K562 (cell line): ENCODE measurements around the gene CACNA2D2. TPM values are rescaled to one million over a fixed set of nuclear protein-coding genes. Genes with fewer than 3 reads are reported as not detected.

Experiments used
- ATAC-seq: fragments of 200-7000 bp; cut with Tn5 transposase; 3 replicates; pipeline ENCODE4 v1.9.1; 2020; ENCODE audit warnings: moderate library complexity
- BruUV-seq: library from RNA; stranded (reverse); fragments of 400-500 nt; replicated peaks from 2 replicates; lab custom pipeline; 2021; lab: Mats Ljungman, UMichigan
- CTCF ChIA-PET: fragments of 300-600 bp; formaldehyde crosslinking; extraction: SDS; loops from one replicate; lab custom pipeline; 2021; ENCODE audit warnings: low intra/inter-chr PET ratio; lab: Yijun Ruan, JAX
- POLR2A ChIA-PET: fragments of 300-600, 350-650 bp; sonication (Branson Sonifier 250); formaldehyde crosslinking; extraction: SDS; loops from one replicate; lab custom pipeline; 2021; ENCODE audit warnings: antibody characterized with exemption, inconsistent platforms; lab: Yijun Ruan, JAX
- DNase-seq, 4 experiments: peaks; one replicate each; pipeline versions ENCODE4 v3.0.0 to v3.0.0-alpha.2; 2011 to 2018; ENCODE audit warnings: low spot score in 3 of 4, mixed read lengths in 3 of 4; ENCODE audit errors: extremely low read depth in 1 of 4
- FAIRE-seq: peaks from 2 replicates; lab custom pipeline; 2011; peaks lifted over from hg19 to GRCh38; lab: Jason Lieb, UNC
- H2AFZ ChIP-seq: 2 replicates; pipeline ENCODE4 v1.6.0; 2011; ENCODE audit warnings: low read depth, low read length, control low read depth, inconsistent platforms
- H3K27ac ChIP-seq: fragments of 200-600 bp; 3 replicates; pipeline ENCODE4 v1.8.0; 2011; ENCODE audit warnings: low read depth, mild to moderate bottlenecking, control low read depth, inconsistent platforms, low read length, moderate library complexity, mixed read lengths; ENCODE audit errors: extremely low read depth
- H3K27me3 ChIP-seq, 2 experiments: fragments of 300-600 bp in 1 of 2; 2 replicates in 1 of 2; 3 replicates in 1 of 2; pipeline versions ENCODE4 v1.6.0 to v1.8.0; 2011; ENCODE audit warnings: inconsistent platforms in 2 of 2, low read length in 2 of 2, mild to moderate bottlenecking in 1 of 2, mixed read lengths in 1 of 2, moderate library complexity in 1 of 2; ENCODE audit not compliant: control insufficient read depth in 2 of 2, insufficient read depth in 2 of 2
- H3K36me3 ChIP-seq: fragments of 300-600 bp; 3 replicates; pipeline ENCODE4 v1.8.0; 2011; ENCODE audit warnings: mild to moderate bottlenecking, low read length, inconsistent platforms; ENCODE audit not compliant: control insufficient read depth, insufficient read depth
- H3K4me1 ChIP-seq, 2 experiments: fragments of 200-600 bp in 1 of 2; replicated peaks in 1 of 2; 2 replicates in 1 of 2; 3 replicates in 1 of 2; pipeline versions ENCODE4 v1.5.1 to v1.8.0; 2011; ENCODE audit warnings: inconsistent platforms in 2 of 2, low read length in 2 of 2, mild to moderate bottlenecking in 1 of 2, mixed read lengths in 1 of 2, moderate library complexity in 1 of 2; ENCODE audit not compliant: control insufficient read depth in 2 of 2, insufficient read depth in 2 of 2
- H3K4me2 ChIP-seq: 2 replicates; pipeline ENCODE4 v1.6.1; 2011; ENCODE audit warnings: low read length, control low read depth, inconsistent platforms, mixed read lengths; ENCODE audit not compliant: insufficient read depth
- H3K4me3 ChIP-seq: fragments of 200-600 bp; sonication (generic), shearing (Covaris generic); 2 replicates; pipeline ENCODE4 v1.5.1; 2016; ENCODE audit warnings: control low read depth, inconsistent platforms
- H3K79me2 ChIP-seq: fragments of 200-600 bp; 3 replicates; pipeline ENCODE4 v1.8.0; 2011; ENCODE audit warnings: low read length, inconsistent platforms; ENCODE audit not compliant: control insufficient read depth, insufficient read depth
- H3K9ac ChIP-seq, 2 experiments: 2 replicates each; pipeline versions ENCODE4 v1.6.0 to v1.6.1; 2011; ENCODE audit warnings: low read depth in 2 of 2, low read length in 2 of 2, control low read depth in 1 of 2, inconsistent platforms in 1 of 2, mild to moderate bottlenecking in 1 of 2, mixed read lengths in 1 of 2; ENCODE audit not compliant: insufficient read depth in 1 of 2
- H3K9me1 ChIP-seq: one replicate; pipeline ENCODE4 v1.6.0; 2011; ENCODE audit warnings: inconsistent platforms, mild to moderate bottlenecking, low read length, moderate library complexity; ENCODE audit not compliant: control insufficient read depth, insufficient read depth
- H3K9me3 ChIP-seq: replicated peaks from 2 replicates; pipeline ENCODE4 v1.5.1; 2011; ENCODE audit warnings: low read depth, low read length, inconsistent platforms; ENCODE audit not compliant: control insufficient read depth, insufficient read depth
- H4K20me1 ChIP-seq: replicated peaks from 2 replicates; pipeline ENCODE4 v1.6.1; 2011; ENCODE audit warnings: low read length, inconsistent platforms, mixed read lengths; ENCODE audit not compliant: control insufficient read depth, insufficient read depth
- GATAD2A ChIP-seq: fragments of 450-650 bp; IDR thresholded peaks from 2 replicates; pipeline ENCODE4 v1.6.1; 2017
- MEIS2 ChIP-seq: fragments of 450-650 bp; IDR thresholded peaks from 2 replicates; pipeline ENCODE4 v1.6.1; 2014; ENCODE audit warnings: mild to moderate bottlenecking; ENCODE audit not compliant: partially characterized antibody
- NFXL1 ChIP-seq: fragments of 450-650 bp; formaldehyde crosslinking; IDR thresholded peaks from 2 replicates; pipeline ENCODE4 v1.4.0; 2021; ENCODE audit warnings: mild to moderate bottlenecking
- POLR3A ChIP-seq: IDR thresholded peaks from 2 replicates; pipeline ENCODE4 v1.6.1; 2011; ENCODE audit warnings: borderline replicate concordance, mild to moderate bottlenecking, moderate library complexity; ENCODE audit not compliant: insufficient read length, insufficient read depth; ENCODE audit errors: extremely low read depth
- SNIP1 ChIP-seq: fragments of 450-650 bp; IDR thresholded peaks from 2 replicates; pipeline ENCODE4 v1.7.1; 2017; ENCODE audit warnings: low read depth, mild to moderate bottlenecking
- ZNF41 ChIP-seq: fragments of 250-450 bp; sonication (Bioruptor Pico); conservative IDR thresholded peaks from 2 replicates; pipeline ENCODE4 v1.4.0; 2020; ENCODE audit warnings: mild to moderate bottlenecking
- WGBS: fragments of 100-300 bp; shearing (Covaris generic); methylation state at CpG from one replicate; pipeline ENCODE4 v1.1.6; 2016; ENCODE audit warnings: low coverage, mixed read lengths; ENCODE audit not compliant: insufficient coverage; ENCODE audit errors: missing lambda C conversion rate; 5-methylcytosine and 5-hydroxymethylcytosine counted together
- in situ Hi-C: fragments of 300-500 bp; cut with MboI; formaldehyde crosslinking; loops from 4 replicates; pipeline ENCODE4 v1.15.0; 2018; ENCODE audit warnings: inconsistent platforms, mixed read lengths
- intact Hi-C: fragments of 100-400 bp; cut with micrococcal nuclease; formaldehyde crosslinking; loops from 2 replicates; pipeline ENCODE4 v1.14.2; 2022
- polyA plus RNA-seq, 8 experiments: library from polyadenylated mRNA; depleted of rRNA in 4 of 8; stranded (reverse) in 5 of 8; unstranded in 3 of 8; fragments of >200 nt; fragmentation: Nextera tagmentation in 2 of 8; fragmentation: Illumina TruSeq in 1 of 8; extraction: Ambion mirVana in 2 of 8; extraction: Trizol in 1 of 8; gene quantifications; 2 replicates each; pipeline versions ENCODE4 v1.2.1 to v1.2.3, GENCODE V29; 2011 to 2014; ENCODE audit warnings: inconsistent platforms in 1 of 8, missing spikeins in 1 of 8
- total RNA-seq, 7 experiments: library from RNA; depleted of rRNA in 6 of 7; stranded (reverse); fragments of >200 nt in 6 of 7; fragmentation: Illumina TruSeq in 2 of 7; extraction: Trizol in 2 of 7; gene quantifications; 2 replicates each; pipeline versions ENCODE4 v1.2.1 to v1.2.3, GENCODE V29; 2011 to 2021; ENCODE audit warnings: low replicate concordance in 1 of 7

Gene CACNA2D2
- total and polyA plus RNA-seq, 9 of the 15 experiments (the other 6 are each of a cell fraction or from before 2014, with no cell fraction given): 0.11 to 0.58 (median 0.36) TPM; not detected in 2

- Histone ChIP-seq H3K9me3 (no peaks in the 10 kb centered on the region), H3K36me3 (peaks cover 46% of the 10 kb centered on the region; the same call in 2 of the 3 replicates), H4K20me1 (0 out of 2 replicates have a peak, but pooled peaks cover 4% of the 10 kb centered on the region), H3K4me2 (no peak overlapping the region), H3K4me3 (no peak overlapping the region), H3K4me1 (peaks cover 16 to 40% of the 10 kb centered on the region in 2 experiments; a peak in 4 of 5 replicates), H3K79me2 (peaks cover 14% of the 10 kb centered on the region), H3K9me1 (no peaks in the 10 kb centered on the region), H3K9ac (no peak overlapping the region), H3K27me3 (no peaks in the 10 kb centered on the region), H2AFZ (no peak overlapping the region), H3K27ac (no peak overlapping the region)
- FAIRE-seq: no peak
- 85% methylated on average over 6 of the region's 8 CpGs for WGBS
- in situ Hi-C loops (no loop called here), intact Hi-C loops (no loop called here)
- ATAC-seq: no peak
- DNase-seq: no peak
- BruUV-seq: no TSS peak
- POLR2A ChIA-PET: interaction anchor here (0.6 kb wide), 2 partner anchors 11 to 39 kb away, joined by 3 read pairs; no protein-coding TSS in a partner anchor
- TF ChIP-seq POLR3A: no peak
- no peak for TF ChIP-seq ZNF41 (CRISPR knock-in tag)
- TF ChIP-seq NFXL1 (CRISPR knock-in tag): no peak
- TF ChIP-seq SNIP1: no peak
- no peak for TF ChIP-seq MEIS2
- no peak for TF ChIP-seq GATAD2A
- CTCF ChIA-PET: no interaction called here
Measured at GRCh38 chr3:50326182-50326541, 177.3 kb downstream of the CACNA2D2 start.
